ENCODE measurements around the gene CCDC40. TPM values are rescaled to one million over a fixed set of nuclear protein-coding genes. Genes with fewer than 3 reads are reported as not detected.

The CCDC40 gene
- total and polyA plus RNA-seq, 2 experiments from 2014 or later, result 2.4 to 3.0 TPM

- H3K4me2 ChIP-seq (ENCODE audit: unreplicated experiment), result no peak overlapping the region
- H3K9me2 ChIP-seq (ENCODE audit: insufficient read depth), result no peaks in the 10 kb centered on the region
- H4K20me1 ChIP-seq (ENCODE audit: insufficient read depth), result no peaks in the 10 kb centered on the region
- in situ Hi-C loops (cut with MboI), result no loop called here
- H3K27ac ChIP-seq, result no peak overlapping the region
- H3K9ac ChIP-seq, result no peak overlapping the region
- H2AFZ ChIP-seq, result no peak overlapping the region
- WGBS, 2 experiments (ENCODE audit: low coverage in 1 of 2, low lambda C conversion rate in 2 of 2, missing lambda C conversion rate in 2 of 2), result 47 to 50% methylated on average over 15 of the region's 15 CpGs
- peaks cover 24% of the 10 kb centered on the region for H3F3A ChIP-seq (ENCODE audit: insufficient read depth)
- H3K9me3 ChIP-seq (ENCODE audit: low read depth), result no peaks in the 10 kb centered on the region
- no peak overlapping the region for H3K4me3 ChIP-seq
- TF ChIP-seq EZH2phosphoT487 (IDR thresholded peaks at IDR 0.05; ENCODE audit: insufficient read depth, low read depth) (no peak), EZH2 (IDR thresholded peaks at IDR 0.05; ENCODE audit: insufficient read depth, poor library complexity, severe bottlenecking) (no peak)
- no peaks in the 10 kb centered on the region for H3K36me3 ChIP-seq (ENCODE audit: low read depth)
- H3K27me3 ChIP-seq (replicated peaks; ENCODE audit: insufficient read depth), result no peaks in the 10 kb centered on the region
- no peaks in the 10 kb centered on the region for H3K79me2 ChIP-seq (ENCODE audit: insufficient read depth)
- H3K4me1 ChIP-seq (ENCODE audit: insufficient read depth), result peaks cover 20% of the 10 kb centered on the region
- peak; percentile 82 for DNase-seq
Measured at GRCh38 chr17:80124351-80124981, 88.0 kb downstream of the CCDC40 start.

GRCh38 chr17:80125656-80126448, 89.4 kb downstream of the CCDC40 start:
- H4K20me1 ChIP-seq (ENCODE audit: insufficient read depth), result no peaks in the 10 kb centered on the region
- H3F3A ChIP-seq (ENCODE audit: insufficient read depth), result peaks cover 36% of the 10 kb centered on the region
- WGBS, 2 experiments (ENCODE audit: low coverage in 1 of 2, low lambda C conversion rate in 2 of 2, missing lambda C conversion rate in 2 of 2), result 34 to 35% methylated on average over 14 of the region's 14 CpGs
- H3K79me2 ChIP-seq (ENCODE audit: insufficient read depth), result no peaks in the 10 kb centered on the region
- no peaks in the 10 kb centered on the region for H3K9me2 ChIP-seq (ENCODE audit: insufficient read depth)
- peaks cover 20% of the 10 kb centered on the region for H3K4me1 ChIP-seq (ENCODE audit: insufficient read depth)
- H3K9ac ChIP-seq, result no peak overlapping the region; the same call in 1 of the 2 replicates
- no peak overlapping the region for H3K4me3 ChIP-seq
- H3K27ac ChIP-seq, result peak overlapping the region; percentile 54
- no peak overlapping the region for H2AFZ ChIP-seq
- no peaks in the 10 kb centered on the region for H3K36me3 ChIP-seq (ENCODE audit: low read depth)
- no peaks in the 10 kb centered on the region for H3K9me3 ChIP-seq (ENCODE audit: low read depth)
- H3K4me2 ChIP-seq (ENCODE audit: unreplicated experiment), result peak overlapping the region; percentile 26
- peak; percentile 94 for DNase-seq
- no peaks in the 10 kb centered on the region for H3K27me3 ChIP-seq (replicated peaks; ENCODE audit: insufficient read depth)
- in situ Hi-C loops (cut with MboI), result no loop called here
- no peak for TF ChIP-seq EZH2 (IDR thresholded peaks at IDR 0.05; ENCODE audit: insufficient read depth, poor library complexity, severe bottlenecking)
- TF ChIP-seq EZH2phosphoT487 (IDR thresholded peaks at IDR 0.05; ENCODE audit: insufficient read depth, low read depth), result no peak

- no peaks in the 10 kb centered on the region for H3K36me3 ChIP-seq (ENCODE audit: low read depth)
- peak overlapping the region; percentile 26 for H3K4me2 ChIP-seq (ENCODE audit: unreplicated experiment)
- 42 to 47% methylated on average over 3 of the region's 3 CpGs for WGBS, 2 experiments (ENCODE audit: low coverage in 1 of 2, low lambda C conversion rate in 2 of 2, missing lambda C conversion rate in 2 of 2)
- no peak overlapping the region; the same call in 1 of the 2 replicates for H3K9ac ChIP-seq
- no peak for DNase-seq
- in situ Hi-C loops (cut with MboI), result no loop called here
- H3K9me2 ChIP-seq (ENCODE audit: insufficient read depth), result no peaks in the 10 kb centered on the region
- peaks cover 41% of the 10 kb centered on the region for H3F3A ChIP-seq (ENCODE audit: insufficient read depth)
- H3K4me3 ChIP-seq, result no peak overlapping the region
- H4K20me1 ChIP-seq (ENCODE audit: insufficient read depth), result no peaks in the 10 kb centered on the region
- H3K79me2 ChIP-seq (ENCODE audit: insufficient read depth), result no peaks in the 10 kb centered on the region
- TF ChIP-seq EZH2phosphoT487 (IDR thresholded peaks at IDR 0.05; ENCODE audit: insufficient read depth, low read depth) (no peak), EZH2 (IDR thresholded peaks at IDR 0.05; ENCODE audit: insufficient read depth, poor library complexity, severe bottlenecking) (no peak)
- H3K4me1 ChIP-seq (ENCODE audit: insufficient read depth), result peaks cover 20% of the 10 kb centered on the region
- peak overlapping the region; percentile 54 for H3K27ac ChIP-seq
- no peaks in the 10 kb centered on the region for H3K27me3 ChIP-seq (replicated peaks; ENCODE audit: insufficient read depth)
- H3K9me3 ChIP-seq (ENCODE audit: low read depth), result no peaks in the 10 kb centered on the region
- H2AFZ ChIP-seq, result no peak overlapping the region
Measured at GRCh38 chr17:80126449-80126715, 89.9 kb downstream of the CCDC40 start.

- Histone ChIP-seq H3K4me2 (ENCODE audit: unreplicated experiment) (no peak overlapping the region), H3K9ac (no peak overlapping the region), H3K4me1 (ENCODE audit: insufficient read depth) (peaks cover 14% of the 10 kb centered on the region), H3K79me2 (ENCODE audit: insufficient read depth) (no peaks in the 10 kb centered on the region), H3K27me3 (replicated peaks; ENCODE audit: insufficient read depth) (no peaks in the 10 kb centered on the region), H4K20me1 (ENCODE audit: insufficient read depth) (no peaks in the 10 kb centered on the region), H3K27ac (no peak overlapping the region), H3K9me3 (ENCODE audit: low read depth) (no peaks in the 10 kb centered on the region), H3K36me3 (ENCODE audit: low read depth) (peaks cover 8% of the 10 kb centered on the region; the same call in 1 of the 2 replicates), H3K4me3 (no peak overlapping the region), H3K9me2 (ENCODE audit: insufficient read depth) (no peaks in the 10 kb centered on the region), H2AFZ (no peak overlapping the region), H3F3A (ENCODE audit: insufficient read depth) (peaks cover 61% of the 10 kb centered on the region)
- WGBS, 2 experiments (ENCODE audit: low coverage in 1 of 2, low lambda C conversion rate in 2 of 2, missing lambda C conversion rate in 2 of 2), result 27 to 34% methylated on average over 4 of the region's 4 CpGs
- in situ Hi-C loops (cut with MboI), result no loop called here
- no peak for TF ChIP-seq EZH2 (IDR thresholded peaks at IDR 0.05; ENCODE audit: insufficient read depth, poor library complexity, severe bottlenecking)
- TF ChIP-seq EZH2phosphoT487 (IDR thresholded peaks at IDR 0.05; ENCODE audit: insufficient read depth, low read depth), result no peak
- peak; percentile 17 for DNase-seq
Measured at GRCh38 chr17:80129006-80129565, 92.6 kb downstream of the CCDC40 start.

Measured in GM23248 (cell line).